Measurements from ENCODE around the gene DLG5.

DLG5 gene

DNA sequence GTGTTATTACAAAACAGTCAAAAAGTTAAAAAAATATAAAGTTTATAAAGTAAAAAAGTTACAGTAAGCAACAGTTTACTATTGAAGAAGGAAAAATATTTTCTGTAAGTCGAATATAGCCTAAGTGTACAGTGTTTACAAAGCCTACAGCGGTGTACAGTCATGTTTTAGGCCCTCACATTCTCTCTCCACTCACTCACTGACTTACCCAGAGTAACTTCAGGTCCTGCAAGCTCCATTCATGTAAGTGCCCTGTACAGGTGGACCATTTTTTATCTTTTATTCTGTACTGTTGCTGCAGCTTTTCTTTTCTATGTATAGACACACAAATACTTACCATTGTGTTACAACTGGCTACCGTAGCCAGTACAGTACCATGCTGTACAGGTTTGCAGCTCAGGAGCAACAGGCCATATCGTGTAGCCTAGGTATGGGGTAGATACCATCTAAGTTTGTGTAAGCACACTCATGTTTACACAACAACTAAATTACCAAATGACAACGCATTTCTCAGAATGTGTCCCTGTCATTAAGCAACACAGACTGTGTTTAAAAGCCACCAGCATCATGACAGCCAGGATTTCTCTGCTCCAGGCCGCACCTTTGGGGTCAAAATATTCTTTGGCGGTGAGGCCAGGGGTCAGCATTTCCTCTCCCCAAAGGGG, 67.2 kb downstream of the DLG5 start:
- H3K4me1 ChIP-seq (ENCODE audit: insufficient read depth, low read length) = no peaks in the 10 kb centered on the region
- no peak overlapping the region for H3K4me3 ChIP-seq (ENCODE audit: low read length)
- no peaks in the 10 kb centered on the region for H3K27me3 ChIP-seq (ENCODE audit: insufficient read depth, low read length)
- no peaks in the 10 kb centered on the region for H3K9me3 ChIP-seq (ENCODE audit: low read length)
- H3K36me3 ChIP-seq (ENCODE audit: insufficient read depth, low read length) = peaks cover 23% of the 10 kb centered on the region
- H2AFZ ChIP-seq (ENCODE audit: low read depth, low read length) = no peak overlapping the region

DNA sequence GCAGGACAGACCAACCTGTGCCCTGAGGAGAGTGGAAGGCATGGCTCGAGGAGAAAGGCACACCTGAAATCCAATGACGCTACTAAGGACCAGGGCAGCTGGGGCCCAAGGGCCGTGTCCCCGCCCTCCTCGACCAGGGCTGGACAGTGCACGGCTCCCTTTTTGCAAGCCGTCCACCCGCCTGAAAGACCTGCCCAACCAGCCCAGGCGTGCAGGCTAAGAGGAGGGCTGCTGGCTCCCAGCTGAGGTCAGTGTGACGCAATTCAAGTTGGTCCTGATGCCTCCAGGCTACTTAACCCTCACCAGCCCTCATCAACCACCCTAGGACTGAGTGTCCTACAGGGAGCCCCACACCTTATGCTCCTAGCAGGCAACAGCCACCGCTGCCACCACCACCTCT, 69.3 kb downstream of the DLG5 start:
- H3K36me3 ChIP-seq (ENCODE audit: insufficient read depth, low read length) = peaks cover 39% of the 10 kb centered on the region
- H3K9me3 ChIP-seq (ENCODE audit: low read length) = no peaks in the 10 kb centered on the region
- no peaks in the 10 kb centered on the region for H3K27me3 ChIP-seq (ENCODE audit: insufficient read depth, low read length)
- no peak overlapping the region for H3K4me3 ChIP-seq (ENCODE audit: low read length)
- no peaks in the 10 kb centered on the region for H3K4me1 ChIP-seq (ENCODE audit: insufficient read depth, low read length)
- no peak overlapping the region for H2AFZ ChIP-seq (ENCODE audit: low read depth, low read length)

- peaks cover 39% of the 10 kb centered on the region for H3K36me3 ChIP-seq (ENCODE audit: insufficient read depth, low read length)
- H3K4me1 ChIP-seq (ENCODE audit: insufficient read depth, low read length) = no peaks in the 10 kb centered on the region
These were observed 70.0 kb downstream of the DLG5 start for GRCh38 chr10:77856566-77856965.

GRCh38 chr10:77855404-77856155, 71.0 kb downstream of the DLG5 start:
- Histone ChIP-seq H3K36me3 (ENCODE audit: insufficient read depth, low read length) (peaks cover 45% of the 10 kb centered on the region), H3K9me3 (ENCODE audit: low read length) (no peaks in the 10 kb centered on the region), H3K4me3 (ENCODE audit: low read length) (no peak overlapping the region), H3K27me3 (ENCODE audit: insufficient read depth, low read length) (no peaks in the 10 kb centered on the region), H2AFZ (ENCODE audit: low read depth, low read length) (no peak overlapping the region), H3K4me1 (ENCODE audit: insufficient read depth, low read length) (no peaks in the 10 kb centered on the region)

More at GRCh38 chr10:77856566-77856965, 70.0 kb downstream of the DLG5 start:
- no peak overlapping the region for H3K4me3 ChIP-seq (ENCODE audit: low read length)
- no peaks in the 10 kb centered on the region for H3K9me3 ChIP-seq (ENCODE audit: low read length)
- H2AFZ ChIP-seq (ENCODE audit: low read depth, low read length) = no peak overlapping the region
- H3K27me3 ChIP-seq (ENCODE audit: insufficient read depth, low read length) = no peaks in the 10 kb centered on the region

GRCh38 chr10:77854115-77854514, 72.4 kb downstream of the DLG5 start:
- peaks cover 5% of the 10 kb centered on the region for H3K4me1 ChIP-seq (ENCODE audit: insufficient read depth, low read length)
- H3K4me3 ChIP-seq (ENCODE audit: low read length) = no peak overlapping the region
- H3K36me3 ChIP-seq (ENCODE audit: insufficient read depth, low read length) = peaks cover 46% of the 10 kb centered on the region
- no peaks in the 10 kb centered on the region for H3K27me3 ChIP-seq (ENCODE audit: insufficient read depth, low read length)
- H3K9me3 ChIP-seq (ENCODE audit: low read length) = no peaks in the 10 kb centered on the region
- H2AFZ ChIP-seq (ENCODE audit: low read depth, low read length) = no peak overlapping the region

DNA sequence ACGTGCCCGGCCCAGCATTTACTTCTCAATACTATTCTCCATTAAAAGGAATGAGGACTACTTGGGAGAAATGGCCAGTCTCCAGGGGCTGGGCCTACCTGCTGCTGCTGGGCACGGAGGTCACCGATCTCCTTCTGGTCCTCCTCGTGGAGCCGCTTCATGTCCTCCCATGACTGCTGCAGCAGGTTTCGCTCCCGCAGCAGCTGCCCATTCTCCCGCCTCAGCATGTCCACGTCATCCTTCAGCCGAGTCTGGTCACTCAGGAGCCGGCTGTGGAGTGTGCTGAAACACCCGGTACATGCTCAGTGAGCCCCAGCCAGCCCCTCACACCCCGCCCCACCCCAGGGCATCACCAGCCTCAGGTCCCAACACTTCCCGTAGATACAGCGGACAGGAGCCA, 73.3 kb downstream of the DLG5 start:
- Histone ChIP-seq H2AFZ (ENCODE audit: low read depth, low read length) (no peak overlapping the region), H3K4me3 (ENCODE audit: low read length) (no peak overlapping the region), H3K4me1 (ENCODE audit: insufficient read depth, low read length) (peaks cover 13% of the 10 kb centered on the region), H3K9me3 (ENCODE audit: low read length) (no peaks in the 10 kb centered on the region), H3K27me3 (ENCODE audit: insufficient read depth, low read length) (no peaks in the 10 kb centered on the region), H3K36me3 (ENCODE audit: insufficient read depth, low read length) (peaks cover 46% of the 10 kb centered on the region)

- Histone ChIP-seq H3K4me3 (ENCODE audit: low read length) (no peak overlapping the region), H3K9me3 (ENCODE audit: low read length) (no peaks in the 10 kb centered on the region), H2AFZ (ENCODE audit: low read depth, low read length) (no peak overlapping the region), H3K27me3 (ENCODE audit: insufficient read depth, low read length) (no peaks in the 10 kb centered on the region), H3K4me1 (ENCODE audit: insufficient read depth, low read length) (peaks cover 17% of the 10 kb centered on the region), H3K36me3 (ENCODE audit: insufficient read depth, low read length) (peaks cover 36% of the 10 kb centered on the region)
These were observed 75.8 kb downstream of the DLG5 start for GRCh38 chr10:77850620-77851231.

- no peak overlapping the region for H3K4me3 ChIP-seq (ENCODE audit: low read length)
- H3K36me3 ChIP-seq (ENCODE audit: insufficient read depth, low read length) = peaks cover 36% of the 10 kb centered on the region
These were observed 77.4 kb downstream of the DLG5 start for GRCh38 chr10:77849039-77849664.

DNA sequence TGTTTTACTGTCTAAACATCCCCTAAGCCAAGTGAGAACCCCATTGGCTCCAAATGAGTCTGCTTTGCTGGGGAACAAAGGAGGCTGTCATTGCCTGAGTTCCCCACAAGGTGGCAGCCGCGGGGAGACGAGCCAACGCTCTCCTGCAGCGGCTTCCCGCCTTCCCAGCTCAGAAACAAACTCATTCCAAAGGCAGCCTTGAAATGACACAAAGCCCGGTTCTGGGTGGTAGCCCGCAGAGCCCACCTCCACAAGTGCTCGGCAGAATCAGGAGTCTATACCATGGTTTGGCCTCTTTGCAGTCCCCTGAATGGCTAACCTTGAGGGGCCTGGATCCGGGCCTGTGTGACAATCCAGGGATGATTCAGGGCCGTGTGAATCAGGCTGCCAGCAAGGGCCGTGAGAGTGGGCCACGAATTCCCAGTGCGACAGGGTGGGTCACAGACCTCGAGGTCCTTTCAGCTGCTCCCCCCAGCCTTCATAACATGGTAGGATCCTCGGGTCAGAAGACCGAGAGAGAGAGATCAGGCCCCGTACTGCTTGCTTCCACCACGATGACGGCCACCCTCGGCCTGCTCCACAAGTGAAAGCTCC, 79.7 kb downstream of the DLG5 start:
- H3K36me3 ChIP-seq (ENCODE audit: insufficient read depth, low read length) = peaks cover 44% of the 10 kb centered on the region
- H3K27me3 ChIP-seq (ENCODE audit: insufficient read depth, low read length) = no peaks in the 10 kb centered on the region
- H3K9me3 ChIP-seq (ENCODE audit: low read length) = no peaks in the 10 kb centered on the region
- no peak overlapping the region for H2AFZ ChIP-seq (ENCODE audit: low read depth, low read length)
- H3K4me3 ChIP-seq (ENCODE audit: low read length) = no peak overlapping the region
- peaks cover 17% of the 10 kb centered on the region for H3K4me1 ChIP-seq (ENCODE audit: insufficient read depth, low read length)

More at GRCh38 chr10:77849039-77849664, 77.4 kb downstream of the DLG5 start:
- no peak overlapping the region for H2AFZ ChIP-seq (ENCODE audit: low read depth, low read length)
- H3K27me3 ChIP-seq (ENCODE audit: insufficient read depth, low read length) = no peaks in the 10 kb centered on the region
- H3K9me3 ChIP-seq (ENCODE audit: low read length) = no peaks in the 10 kb centered on the region
- H3K4me1 ChIP-seq (ENCODE audit: insufficient read depth, low read length) = peaks cover 17% of the 10 kb centered on the region

GRCh38 chr10:77845451-77845850, 81.1 kb downstream of the DLG5 start:
- no peak overlapping the region for H2AFZ ChIP-seq (ENCODE audit: low read depth, low read length)
- peaks cover 50% of the 10 kb centered on the region for H3K36me3 ChIP-seq (ENCODE audit: insufficient read depth, low read length)
- H3K27me3 ChIP-seq (ENCODE audit: insufficient read depth, low read length) = no peaks in the 10 kb centered on the region
- H3K4me1 ChIP-seq (ENCODE audit: insufficient read depth, low read length) = peaks cover 17% of the 10 kb centered on the region
- no peak overlapping the region for H3K4me3 ChIP-seq (ENCODE audit: low read length)
- H3K9me3 ChIP-seq (ENCODE audit: low read length) = no peaks in the 10 kb centered on the region

DNA sequence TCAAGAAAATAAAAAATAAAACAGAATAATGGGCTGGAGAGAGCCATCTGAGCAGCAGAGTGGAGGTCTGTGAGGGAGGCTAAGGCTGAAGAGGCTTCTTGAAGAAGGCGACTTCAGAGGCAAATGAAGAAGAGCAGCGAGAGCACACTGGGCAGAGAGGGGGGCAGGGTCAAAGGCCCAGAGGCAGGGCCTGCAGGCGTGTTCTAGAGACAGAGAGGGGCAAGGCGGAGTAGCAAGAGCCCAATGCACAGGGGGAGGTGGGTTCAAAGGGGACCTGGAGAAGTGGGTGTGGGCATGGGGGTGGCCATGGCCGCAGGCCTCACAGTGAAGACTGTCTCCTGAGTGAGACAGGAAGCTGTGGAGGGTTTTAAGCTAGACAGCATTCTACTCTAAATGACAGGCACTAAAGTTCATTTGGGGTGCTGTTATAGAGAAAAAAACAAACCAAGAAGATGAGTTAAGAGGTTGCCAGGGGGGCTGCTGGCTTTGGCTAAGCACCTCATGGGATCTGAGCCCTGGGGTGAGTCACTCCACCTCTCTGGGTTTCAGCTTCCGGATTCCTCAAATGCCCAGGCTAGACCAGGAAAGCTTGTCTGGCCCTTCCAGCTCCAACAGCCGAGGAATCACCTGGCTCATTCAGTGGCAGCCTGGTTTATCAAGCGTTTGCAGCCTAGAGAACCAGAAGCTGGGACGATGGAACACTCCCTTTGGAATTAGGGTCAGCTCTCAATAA, 81.7 kb downstream of the DLG5 start:
- Histone ChIP-seq H3K27me3 (ENCODE audit: insufficient read depth, low read length) (no peaks in the 10 kb centered on the region), H2AFZ (ENCODE audit: low read depth, low read length) (no peak overlapping the region), H3K9me3 (ENCODE audit: low read length) (no peaks in the 10 kb centered on the region), H3K36me3 (ENCODE audit: insufficient read depth, low read length) (peaks cover 51% of the 10 kb centered on the region), H3K4me1 (ENCODE audit: insufficient read depth, low read length) (peaks cover 17% of the 10 kb centered on the region), H3K4me3 (ENCODE audit: low read length) (no peak overlapping the region)

DNA sequence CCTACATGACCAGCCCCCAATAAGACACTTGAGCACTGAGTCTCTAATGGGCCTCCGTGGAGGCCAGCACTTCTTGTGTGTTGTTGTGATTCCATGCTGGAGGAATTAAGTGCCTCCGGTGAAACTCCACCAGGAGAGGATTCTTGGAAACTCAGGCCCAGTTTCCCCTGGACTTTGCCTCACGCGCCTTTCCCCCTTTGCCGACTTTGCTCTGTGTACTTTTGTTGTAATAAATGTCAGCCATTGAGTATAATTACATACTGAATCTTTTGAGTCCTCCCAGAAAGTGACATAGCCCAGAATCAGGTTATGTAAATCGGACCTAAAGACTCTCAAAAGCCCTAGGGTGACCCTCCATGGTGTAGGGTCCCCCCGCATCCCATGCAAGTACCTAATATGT, 82.4 kb downstream of the DLG5 start:
- Histone ChIP-seq H3K36me3 (ENCODE audit: insufficient read depth, low read length) (peaks cover 53% of the 10 kb centered on the region), H3K9me3 (ENCODE audit: low read length) (no peaks in the 10 kb centered on the region)

More for the DNA sequence above, 82.4 kb downstream of the DLG5 start:
- H3K4me1 ChIP-seq (ENCODE audit: insufficient read depth, low read length) = peaks cover 12% of the 10 kb centered on the region
- H3K27me3 ChIP-seq (ENCODE audit: insufficient read depth, low read length) = no peaks in the 10 kb centered on the region
- no peak overlapping the region for H2AFZ ChIP-seq (ENCODE audit: low read depth, low read length)
- H3K4me3 ChIP-seq (ENCODE audit: low read length) = no peak overlapping the region
